Measurements from ENCODE around the gene RBM18.

DNA sequence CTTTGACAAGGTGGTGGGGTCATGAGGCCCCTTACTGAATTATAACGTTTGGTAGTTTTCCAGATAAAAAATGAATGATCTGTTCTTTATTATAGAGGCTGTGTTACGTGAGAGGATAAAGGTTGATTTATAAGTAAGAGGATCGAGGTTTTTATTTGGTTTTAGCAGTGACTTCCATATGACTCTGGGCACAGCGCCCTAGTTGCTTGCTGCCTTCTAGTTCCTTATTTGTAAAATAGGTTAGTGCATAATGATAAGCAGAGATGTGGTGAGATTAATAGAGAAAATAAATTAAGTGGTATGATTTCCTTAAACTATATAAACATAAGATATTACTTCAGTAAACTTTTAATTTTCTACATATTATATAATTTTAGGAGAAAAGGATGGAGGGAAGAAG lies 29.9 kb upstream of the RBM18 start:
- TF ChIP-seq, protein P1, sequence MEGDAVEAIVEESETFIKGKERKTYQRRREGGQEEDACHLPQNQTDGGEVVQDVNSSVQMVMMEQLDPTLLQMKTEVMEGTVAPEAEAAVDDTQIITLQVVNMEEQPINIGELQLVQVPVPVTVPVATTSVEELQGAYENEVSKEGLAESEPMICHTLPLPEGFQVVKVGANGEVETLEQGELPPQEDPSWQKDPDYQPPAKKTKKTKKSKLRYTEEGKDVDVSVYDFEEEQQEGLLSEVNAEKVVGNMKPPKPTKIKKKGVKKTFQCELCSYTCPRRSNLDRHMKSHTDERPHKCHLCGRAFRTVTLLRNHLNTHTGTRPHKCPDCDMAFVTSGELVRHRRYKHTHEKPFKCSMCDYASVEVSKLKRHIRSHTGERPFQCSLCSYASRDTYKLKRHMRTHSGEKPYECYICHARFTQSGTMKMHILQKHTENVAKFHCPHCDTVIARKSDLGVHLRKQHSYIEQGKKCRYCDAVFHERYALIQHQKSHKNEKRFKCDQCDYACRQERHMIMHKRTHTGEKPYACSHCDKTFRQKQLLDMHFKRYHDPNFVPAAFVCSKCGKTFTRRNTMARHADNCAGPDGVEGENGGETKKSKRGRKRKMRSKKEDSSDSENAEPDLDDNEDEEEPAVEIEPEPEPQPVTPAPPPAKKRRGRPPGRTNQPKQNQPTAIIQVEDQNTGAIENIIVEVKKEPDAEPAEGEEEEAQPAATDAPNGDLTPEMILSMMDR (IDR thresholded peaks at IDR 0.05), result no peak
- no peak for TF ChIP-seq POLR2A (IDR thresholded peaks at IDR 0.05)

Data from lower leg skin (tissue), 3 donors.